Uterus (tissue), 2 donors: Measurements from ENCODE around the gene AATF.

ENCODE experiments used
- POLR2A ChIP-seq, 2 donors: fragments of 450-650 bp; IDR thresholded peaks; one replicate each; pipeline ENCODE4 v1.6.1; 2016; ENCODE audit warnings: antibody characterized with exemption in 2 of 2, mild to moderate bottlenecking in 1 of 2, moderate library complexity in 1 of 2
- TF ChIP-seq, protein P1 (sequence below), 4 experiments: fragments of 200-600 bp in 2 of 4; fragments of 450-650 bp in 2 of 4; sonication (generic) in 2 of 4; IDR thresholded peaks; one replicate each; pipeline ENCODE4 v1.5.1; 2016 to 2019; ENCODE audit warnings: antibody characterized with exemption in 4 of 4, mild to moderate bottlenecking in 2 of 4, moderate library complexity in 1 of 4

DNA sequence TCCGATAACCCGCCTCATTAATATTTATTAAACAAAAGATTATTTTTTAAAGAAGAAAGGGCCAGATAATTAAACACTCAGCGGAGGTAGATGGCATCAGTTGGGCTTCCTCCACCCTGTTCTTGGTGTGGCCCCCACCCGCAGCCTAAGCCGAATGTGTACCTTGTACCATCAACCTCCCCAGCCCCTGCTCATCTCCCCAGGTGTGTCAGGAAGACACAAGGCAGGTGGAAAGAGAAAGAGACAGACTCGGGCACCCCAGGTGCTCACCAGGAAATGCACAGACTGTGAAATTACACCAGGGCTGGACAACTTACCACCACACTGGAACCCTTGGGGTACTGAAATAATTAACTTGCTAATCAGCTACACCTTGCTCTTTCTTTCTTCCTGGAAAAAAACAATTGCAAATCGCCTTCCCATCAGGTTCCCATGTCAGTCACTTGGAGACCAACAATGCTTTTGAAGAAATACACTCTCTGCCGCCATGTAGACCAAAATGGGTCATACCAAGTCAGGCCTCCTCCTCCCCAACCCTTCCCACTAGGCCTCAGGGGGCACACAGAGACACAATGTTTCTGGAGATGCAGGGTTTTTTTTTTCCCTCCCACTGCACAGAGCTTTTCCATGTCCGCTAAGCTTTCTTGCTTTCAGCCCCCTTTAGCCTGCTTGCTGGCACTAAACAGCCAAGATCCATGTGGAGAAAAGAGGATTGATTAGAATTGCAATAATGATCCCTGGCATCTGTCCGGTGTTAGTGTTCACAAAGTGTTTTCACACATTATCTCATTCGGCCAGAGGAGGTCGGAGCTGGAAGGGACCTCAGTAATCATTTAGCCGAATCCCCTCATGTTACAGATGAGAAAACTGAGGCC, 20.0 kb upstream of the AATF start:
- TF ChIP-seq, protein P1, sequence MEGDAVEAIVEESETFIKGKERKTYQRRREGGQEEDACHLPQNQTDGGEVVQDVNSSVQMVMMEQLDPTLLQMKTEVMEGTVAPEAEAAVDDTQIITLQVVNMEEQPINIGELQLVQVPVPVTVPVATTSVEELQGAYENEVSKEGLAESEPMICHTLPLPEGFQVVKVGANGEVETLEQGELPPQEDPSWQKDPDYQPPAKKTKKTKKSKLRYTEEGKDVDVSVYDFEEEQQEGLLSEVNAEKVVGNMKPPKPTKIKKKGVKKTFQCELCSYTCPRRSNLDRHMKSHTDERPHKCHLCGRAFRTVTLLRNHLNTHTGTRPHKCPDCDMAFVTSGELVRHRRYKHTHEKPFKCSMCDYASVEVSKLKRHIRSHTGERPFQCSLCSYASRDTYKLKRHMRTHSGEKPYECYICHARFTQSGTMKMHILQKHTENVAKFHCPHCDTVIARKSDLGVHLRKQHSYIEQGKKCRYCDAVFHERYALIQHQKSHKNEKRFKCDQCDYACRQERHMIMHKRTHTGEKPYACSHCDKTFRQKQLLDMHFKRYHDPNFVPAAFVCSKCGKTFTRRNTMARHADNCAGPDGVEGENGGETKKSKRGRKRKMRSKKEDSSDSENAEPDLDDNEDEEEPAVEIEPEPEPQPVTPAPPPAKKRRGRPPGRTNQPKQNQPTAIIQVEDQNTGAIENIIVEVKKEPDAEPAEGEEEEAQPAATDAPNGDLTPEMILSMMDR (IDR thresholded peaks at IDR 0.05), result no peak
- TF ChIP-seq POLR2A (IDR thresholded peaks at IDR 0.05), result no peak
